ENCODE results near the gene ZNF346. TPM values are rescaled to one million over a fixed set of nuclear protein-coding genes. Genes with fewer than 3 reads are reported as not detected.
"Not testable (repeated sequence)": the region's sequence is repeated elsewhere in the genome, so short reads cannot be mapped to it uniquely, and the experiment has no call there.

ZNF346 gene
- total and polyA plus RNA-seq, 2 donors from 2014 or later, result 9.5 to 19.2 TPM

GRCh38 chr5:177043958-177044357 is 21.5 kb downstream of the ZNF346 start:
- Histone ChIP-seq H3K4me1 (ENCODE audit: control insufficient read depth in 2 of 3, insufficient read depth in 2 of 3, low read depth in 1 of 3, low read length in 3 of 3) (no peaks in the 10 kb centered on the region), H3K27me3 (ENCODE audit: control insufficient read depth, insufficient read depth, low read length) (no peaks in the 10 kb centered on the region), H3K27ac (ENCODE audit: low read depth in 2 of 2, low read length in 2 of 2) (no peak overlapping the region), H3K9ac (ENCODE audit: low read length in 3 of 3) (no peak overlapping the region), H3K36me3 (ENCODE audit: control insufficient read depth in 2 of 3, insufficient read depth in 3 of 3, low read length in 3 of 3) (peaks cover 10 to 22% (median 10%) of the 10 kb centered on the region in 3 donors), H3K4me3 (ENCODE audit: low read length in 3 of 3) (no peak overlapping the region), H3K9me3 (ENCODE audit: control insufficient read depth in 2 of 3, insufficient read depth in 1 of 3, low read length in 3 of 3) (no peaks in the 10 kb centered on the region)
- FAIRE-seq (no peak), DNase-seq (peak in 1 of 5 donors; percentile 8)
- TF ChIP-seq, protein P1, sequence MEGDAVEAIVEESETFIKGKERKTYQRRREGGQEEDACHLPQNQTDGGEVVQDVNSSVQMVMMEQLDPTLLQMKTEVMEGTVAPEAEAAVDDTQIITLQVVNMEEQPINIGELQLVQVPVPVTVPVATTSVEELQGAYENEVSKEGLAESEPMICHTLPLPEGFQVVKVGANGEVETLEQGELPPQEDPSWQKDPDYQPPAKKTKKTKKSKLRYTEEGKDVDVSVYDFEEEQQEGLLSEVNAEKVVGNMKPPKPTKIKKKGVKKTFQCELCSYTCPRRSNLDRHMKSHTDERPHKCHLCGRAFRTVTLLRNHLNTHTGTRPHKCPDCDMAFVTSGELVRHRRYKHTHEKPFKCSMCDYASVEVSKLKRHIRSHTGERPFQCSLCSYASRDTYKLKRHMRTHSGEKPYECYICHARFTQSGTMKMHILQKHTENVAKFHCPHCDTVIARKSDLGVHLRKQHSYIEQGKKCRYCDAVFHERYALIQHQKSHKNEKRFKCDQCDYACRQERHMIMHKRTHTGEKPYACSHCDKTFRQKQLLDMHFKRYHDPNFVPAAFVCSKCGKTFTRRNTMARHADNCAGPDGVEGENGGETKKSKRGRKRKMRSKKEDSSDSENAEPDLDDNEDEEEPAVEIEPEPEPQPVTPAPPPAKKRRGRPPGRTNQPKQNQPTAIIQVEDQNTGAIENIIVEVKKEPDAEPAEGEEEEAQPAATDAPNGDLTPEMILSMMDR (IDR thresholded peaks at IDR 0.05; ENCODE audit: borderline replicate concordance, extremely low read depth, insufficient read depth), result no peak
- intact Hi-C loops (cut with DNase I), result no loop called here

GRCh38 chr5:177044641-177045040 is 22.1 kb downstream of the ZNF346 start:
- TF ChIP-seq, protein P1 (IDR thresholded peaks at IDR 0.05; ENCODE audit: borderline replicate concordance, extremely low read depth, insufficient read depth), result no peak
- H3K9ac ChIP-seq (ENCODE audit: low read length in 3 of 3), result no peak overlapping the region
- FAIRE-seq, result no peak
- H3K4me3 ChIP-seq (ENCODE audit: low read length in 3 of 3), result no peak overlapping the region
- H3K4me1 ChIP-seq (ENCODE audit: control insufficient read depth in 2 of 3, insufficient read depth in 2 of 3, low read depth in 1 of 3, low read length in 3 of 3), result no peaks in the 10 kb centered on the region
- H3K9me3 ChIP-seq (ENCODE audit: control insufficient read depth in 2 of 3, insufficient read depth in 1 of 3, low read length in 3 of 3), result no peaks in the 10 kb centered on the region
- peaks cover 10 to 27% (median 10%) of the 10 kb centered on the region in 3 donors for H3K36me3 ChIP-seq (ENCODE audit: control insufficient read depth in 2 of 3, insufficient read depth in 3 of 3, low read length in 3 of 3)
- H3K27me3 ChIP-seq (ENCODE audit: control insufficient read depth, insufficient read depth, low read length), result no peaks in the 10 kb centered on the region
- no peak overlapping the region for H3K27ac ChIP-seq (ENCODE audit: low read depth in 2 of 2, low read length in 2 of 2)
- no peak for DNase-seq
- intact Hi-C loops (cut with DNase I), result no loop called here

DNA sequence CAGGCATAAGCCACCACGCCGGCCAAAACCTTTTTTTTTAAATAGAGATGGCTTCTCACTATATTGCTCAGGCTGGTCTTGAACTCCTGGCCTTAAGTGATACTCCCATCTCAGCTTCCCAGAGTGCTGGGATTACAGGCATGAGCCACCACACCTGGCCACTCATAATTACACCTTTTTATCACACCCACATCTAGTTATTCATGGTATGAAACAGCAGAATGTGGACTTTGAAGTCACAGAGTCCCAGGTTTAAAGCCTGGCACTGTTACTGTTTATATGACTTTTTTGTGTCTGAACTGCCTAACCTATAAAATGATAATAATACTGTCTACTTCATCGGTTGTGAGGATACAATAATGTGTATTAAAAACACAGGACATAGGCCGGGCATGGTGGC is 23.1 kb downstream of the ZNF346 start:
- DNase-seq (no peak), FAIRE-seq (no peak)
- TF ChIP-seq, protein P1 (IDR thresholded peaks at IDR 0.05; ENCODE audit: borderline replicate concordance, extremely low read depth, insufficient read depth), result no peak
- intact Hi-C loops (cut with DNase I), result no loop called here
- H3K9ac ChIP-seq (ENCODE audit: low read length in 3 of 3), result no peak overlapping the region
- H3K4me1 ChIP-seq (ENCODE audit: control insufficient read depth in 2 of 3, insufficient read depth in 2 of 3, low read depth in 1 of 3, low read length in 3 of 3), result no peaks in the 10 kb centered on the region
- H3K27me3 ChIP-seq (ENCODE audit: control insufficient read depth, insufficient read depth, low read length), result no peaks in the 10 kb centered on the region
- H3K9me3 ChIP-seq (ENCODE audit: control insufficient read depth in 2 of 3, insufficient read depth in 1 of 3, low read length in 3 of 3), result no peaks in the 10 kb centered on the region
- H3K27ac ChIP-seq (ENCODE audit: low read depth in 2 of 2, low read length in 2 of 2), result no peak overlapping the region
- H3K4me3 ChIP-seq (ENCODE audit: low read length in 3 of 3), result no peak overlapping the region
- peaks cover 10 to 27% (median 11%) of the 10 kb centered on the region in 3 donors for H3K36me3 ChIP-seq (ENCODE audit: control insufficient read depth in 2 of 3, insufficient read depth in 3 of 3, low read length in 3 of 3)

GRCh38 chr5:177048531-177048930 is 26.0 kb downstream of the ZNF346 start:
- H3K4me3 ChIP-seq (ENCODE audit: low read length in 3 of 3); H3K9me3 ChIP-seq (ENCODE audit: control insufficient read depth in 2 of 3, insufficient read depth in 1 of 3, low read length in 3 of 3); H3K27ac ChIP-seq (ENCODE audit: low read depth in 2 of 2, low read length in 2 of 2); H3K27me3 ChIP-seq (ENCODE audit: control insufficient read depth, insufficient read depth, low read length); DNase-seq; intact Hi-C loops (cut with DNase I); H3K4me1 ChIP-seq (ENCODE audit: control insufficient read depth in 2 of 3, insufficient read depth in 2 of 3, low read depth in 1 of 3, low read length in 3 of 3); H3K9ac ChIP-seq (ENCODE audit: low read length in 3 of 3); FAIRE-seq: not testable (repeated sequence)
- H3K36me3 ChIP-seq (ENCODE audit: control insufficient read depth in 2 of 3, insufficient read depth in 3 of 3, low read length in 3 of 3), result peaks cover 2 to 11% (median 10%) of the 10 kb centered on the region in 3 donors

All from kidney (tissue), 14 donors.